ENCODE results near the gene SUMF2. TPM values are rescaled to one million over a fixed set of nuclear protein-coding genes. Genes with fewer than 3 reads are reported as not detected.

Gene SUMF2
- total and polyA plus RNA-seq, 2 donors from 2014 or later = 175 to 202 TPM

DNA sequence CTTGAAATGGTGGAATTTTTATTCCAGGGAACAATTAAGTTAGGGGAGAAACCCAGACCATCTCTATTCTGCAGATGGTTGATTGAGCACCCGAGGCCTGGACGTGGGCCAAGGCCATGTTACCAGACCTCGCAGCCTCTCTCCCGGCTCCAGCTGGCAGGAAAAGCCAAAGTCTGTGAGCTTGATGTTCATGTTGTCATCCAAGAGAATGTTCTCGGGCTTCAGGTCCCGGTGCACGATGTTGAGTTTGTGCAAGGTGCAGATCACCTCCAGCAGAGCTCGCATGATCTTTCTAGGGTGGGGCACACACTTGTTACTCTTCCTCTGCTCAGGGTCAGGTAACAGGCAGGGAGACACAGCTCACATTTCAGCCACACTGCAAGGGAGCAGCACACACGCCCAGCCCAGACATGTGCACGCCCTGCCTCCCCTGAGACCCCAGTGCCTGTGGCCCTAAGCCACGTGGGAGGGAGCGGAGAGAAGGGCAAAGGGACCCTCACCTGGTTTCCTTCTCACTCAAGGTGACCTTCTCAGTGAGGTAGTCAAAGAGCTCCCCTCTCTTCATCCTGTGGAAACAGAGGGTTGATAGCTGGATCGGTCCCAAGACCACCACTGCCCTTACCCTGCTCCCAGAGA lies 19.2 kb downstream of the SUMF2 start:
- Histone ChIP-seq H3K4me3 (ENCODE audit: low read length in 3 of 3) (no peak overlapping the region), H3K9me3 (ENCODE audit: control insufficient read depth in 2 of 3, insufficient read depth in 1 of 3, low read length in 3 of 3) (no peaks in the 10 kb centered on the region), H3K27ac (ENCODE audit: low read depth in 2 of 2, low read length in 2 of 2) (no peak overlapping the region), H3K4me1 (ENCODE audit: control insufficient read depth in 2 of 3, insufficient read depth in 2 of 3, low read depth in 1 of 3, low read length in 3 of 3) (peaks cover 0 to 10% (median 8%) of the 10 kb centered on the region in 3 donors), H3K27me3 (ENCODE audit: control insufficient read depth, insufficient read depth, low read length) (no peaks in the 10 kb centered on the region), H3K9ac (ENCODE audit: low read length in 3 of 3) (no peak overlapping the region), H3K36me3 (ENCODE audit: control insufficient read depth in 2 of 3, insufficient read depth in 3 of 3, low read length in 3 of 3) (peaks cover 0 to 3% (median 2%) of the 10 kb centered on the region in 3 donors)
- intact Hi-C loops (cut with DNase I) = no loop called here
- FAIRE-seq (no peak), DNase-seq (peak in 3 of 5 donors; percentile 26 to 83 (median 45))
- TF ChIP-seq, protein P1, sequence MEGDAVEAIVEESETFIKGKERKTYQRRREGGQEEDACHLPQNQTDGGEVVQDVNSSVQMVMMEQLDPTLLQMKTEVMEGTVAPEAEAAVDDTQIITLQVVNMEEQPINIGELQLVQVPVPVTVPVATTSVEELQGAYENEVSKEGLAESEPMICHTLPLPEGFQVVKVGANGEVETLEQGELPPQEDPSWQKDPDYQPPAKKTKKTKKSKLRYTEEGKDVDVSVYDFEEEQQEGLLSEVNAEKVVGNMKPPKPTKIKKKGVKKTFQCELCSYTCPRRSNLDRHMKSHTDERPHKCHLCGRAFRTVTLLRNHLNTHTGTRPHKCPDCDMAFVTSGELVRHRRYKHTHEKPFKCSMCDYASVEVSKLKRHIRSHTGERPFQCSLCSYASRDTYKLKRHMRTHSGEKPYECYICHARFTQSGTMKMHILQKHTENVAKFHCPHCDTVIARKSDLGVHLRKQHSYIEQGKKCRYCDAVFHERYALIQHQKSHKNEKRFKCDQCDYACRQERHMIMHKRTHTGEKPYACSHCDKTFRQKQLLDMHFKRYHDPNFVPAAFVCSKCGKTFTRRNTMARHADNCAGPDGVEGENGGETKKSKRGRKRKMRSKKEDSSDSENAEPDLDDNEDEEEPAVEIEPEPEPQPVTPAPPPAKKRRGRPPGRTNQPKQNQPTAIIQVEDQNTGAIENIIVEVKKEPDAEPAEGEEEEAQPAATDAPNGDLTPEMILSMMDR (IDR thresholded peaks at IDR 0.05; ENCODE audit: borderline replicate concordance, extremely low read depth, insufficient read depth) = no peak

DNA sequence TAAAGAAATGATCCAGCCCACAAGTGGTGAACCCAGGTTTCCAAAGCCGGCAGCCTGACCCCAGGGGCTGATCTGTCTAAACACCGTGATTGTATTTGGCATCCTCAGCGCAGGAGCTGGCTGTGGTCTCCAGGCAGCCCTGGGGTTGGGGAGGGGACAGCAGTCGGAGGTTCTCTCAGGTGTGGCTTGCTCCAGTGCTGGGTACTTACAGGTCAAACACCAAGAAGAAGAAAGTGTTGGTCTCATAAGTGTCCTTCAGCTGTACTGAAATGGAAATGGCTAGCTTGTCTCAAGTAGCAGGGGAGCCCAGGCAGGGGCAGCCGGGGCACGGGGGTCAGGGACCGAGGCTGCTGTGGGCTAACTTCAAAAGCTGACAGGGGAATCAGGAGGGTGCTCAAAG lies 22.7 kb downstream of the SUMF2 start:
- peaks cover 0 to 8% (median 5%) of the 10 kb centered on the region in 3 donors for H3K4me1 ChIP-seq (ENCODE audit: control insufficient read depth in 2 of 3, insufficient read depth in 2 of 3, low read depth in 1 of 3, low read length in 3 of 3)
- no peaks in the 10 kb centered on the region for H3K27me3 ChIP-seq (ENCODE audit: control insufficient read depth, insufficient read depth, low read length)
- DNase-seq (no peak), FAIRE-seq (no peak)
- H3K4me3 ChIP-seq (ENCODE audit: low read length in 3 of 3) = no peak overlapping the region
- TF ChIP-seq, protein P1 (IDR thresholded peaks at IDR 0.05; ENCODE audit: borderline replicate concordance, extremely low read depth, insufficient read depth) = no peak
- H3K36me3 ChIP-seq (ENCODE audit: control insufficient read depth in 2 of 3, insufficient read depth in 3 of 3, low read length in 3 of 3) = peaks cover 0 to 3% (median 0%) of the 10 kb centered on the region in 3 donors
- intact Hi-C loops (cut with DNase I) = no loop called here
- H3K9me3 ChIP-seq (ENCODE audit: control insufficient read depth in 2 of 3, insufficient read depth in 1 of 3, low read length in 3 of 3) = no peaks in the 10 kb centered on the region
- no peak overlapping the region for H3K27ac ChIP-seq (ENCODE audit: low read depth in 2 of 2, low read length in 2 of 2)
- no peak overlapping the region for H3K9ac ChIP-seq (ENCODE audit: low read length in 3 of 3)

DNA sequence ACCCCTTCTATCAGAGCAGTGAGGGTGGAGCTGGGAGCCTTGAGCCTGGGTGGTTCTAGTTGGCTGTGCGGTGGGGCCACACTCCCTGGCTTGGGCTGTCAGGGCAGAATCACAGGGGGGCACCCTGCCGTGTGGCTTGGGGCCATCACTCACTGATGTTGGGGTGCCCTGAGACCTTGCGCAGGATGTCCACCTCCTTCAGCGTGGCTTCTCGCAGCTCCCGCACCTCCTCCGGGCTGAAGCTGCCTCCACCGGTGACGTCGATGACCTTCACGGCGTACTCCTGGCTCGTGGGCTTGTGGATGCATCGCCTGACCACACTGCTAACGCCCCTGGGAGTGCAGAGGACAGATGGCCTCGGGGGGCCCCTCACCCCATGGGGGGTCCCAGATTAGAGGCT lies 23.4 kb downstream of the SUMF2 start:
- H3K9me3 ChIP-seq (ENCODE audit: control insufficient read depth in 2 of 3, insufficient read depth in 1 of 3, low read length in 3 of 3) = no peaks in the 10 kb centered on the region
- no peak for FAIRE-seq
- H3K4me1 ChIP-seq (ENCODE audit: control insufficient read depth in 2 of 3, insufficient read depth in 2 of 3, low read depth in 1 of 3, low read length in 3 of 3) = peaks cover 0 to 8% (median 5%) of the 10 kb centered on the region in 3 donors
- H3K4me3 ChIP-seq (ENCODE audit: low read length in 3 of 3) = no peak overlapping the region
- H3K9ac ChIP-seq (ENCODE audit: low read length in 3 of 3) = no peak overlapping the region
- H3K27ac ChIP-seq (ENCODE audit: low read depth in 2 of 2, low read length in 2 of 2) = no peak overlapping the region
- peaks cover 0 to 3% (median 0%) of the 10 kb centered on the region in 3 donors for H3K36me3 ChIP-seq (ENCODE audit: control insufficient read depth in 2 of 3, insufficient read depth in 3 of 3, low read length in 3 of 3)
- H3K27me3 ChIP-seq (ENCODE audit: control insufficient read depth, insufficient read depth, low read length) = no peaks in the 10 kb centered on the region
- intact Hi-C loops (cut with DNase I) = no loop called here
- TF ChIP-seq, protein P1 (IDR thresholded peaks at IDR 0.05; ENCODE audit: borderline replicate concordance, extremely low read depth, insufficient read depth) = no peak
- peak in 1 of 5 donors; percentile 73 for DNase-seq

All from kidney (tissue), 14 donors.